GM12874 (cell line): ENCODE results near the gene POLA2.

Experiments
- CTCF ChIP-seq: IDR thresholded peaks from 2 replicates; pipeline ENCODE4 v1.5.1; 2011; ENCODE audit warnings: low read depth, mild to moderate bottlenecking, control low read depth, low read length, moderate library complexity; ENCODE audit not compliant: insufficient read depth

The POLA2 gene

GRCh38 chr11:65340226-65340625 is 78.5 kb downstream of the POLA2 start:
- TF ChIP-seq CTCF, result no peak

- no peak for TF ChIP-seq CTCF
These were observed 80.1 kb downstream of the POLA2 start for GRCh38 chr11:65341856-65342255.
